Esophagus muscularis mucosa (tissue), 4 donors: ENCODE data around the gene NISCH. TPM values are rescaled to one million over a fixed set of nuclear protein-coding genes. Genes with fewer than 3 reads are reported as not detected.

Experiments used
- DNase-seq: peaks from one replicate; pipeline ENCODE4 v3.0.0-alpha.2; 2017; ENCODE audit errors: extremely low spot score
- H3K27ac ChIP-seq, 4 donors: fragments of 200-600 bp; sonication (generic); replicated peaks in 1 of 4; 1 replicate in 3 of 4; 2 replicates in 1 of 4; pipeline ENCODE4 v1.5.1; 2016 to 2019; ENCODE audit warnings: mild to moderate bottlenecking in 1 of 4
- H3K27me3 ChIP-seq, 4 donors: fragments of 200-600 bp; sonication (generic); one replicate each; pipeline versions ENCODE4 v1.5.1 to v1.6.0; 2016 to 2019
- H3K36me3 ChIP-seq, 4 donors: fragments of 200-600 bp; sonication (generic); one replicate each; pipeline ENCODE4 v1.5.1; 2016 to 2019
- H3K4me1 ChIP-seq, 4 donors: fragments of 200-600 bp; sonication (generic); one replicate each; pipeline ENCODE4 v1.5.1; 2016 to 2019
- H3K4me3 ChIP-seq, 4 donors: fragments of 200-600 bp; sonication (generic); 1 replicate in 2 of 4; 2 replicates in 2 of 4; pipeline ENCODE4 v1.5.1; 2016 to 2019; ENCODE audit warnings: mild to moderate bottlenecking in 4 of 4, moderate library complexity in 1 of 4
- H3K9me3 ChIP-seq, 4 donors: fragments of 200-600 bp; sonication (generic); 1 replicate in 3 of 4; 2 replicates in 1 of 4; pipeline ENCODE4 v1.5.1; 2016 to 2019
- EP300 ChIP-seq: sonication (generic); formaldehyde crosslinking; IDR thresholded peaks from one replicate; pipeline ENCODE4 v1.6.1; 2017; ENCODE audit warnings: antibody characterized with exemption
- POLR2A ChIP-seq: fragments of 450-650 bp; IDR thresholded peaks from one replicate; pipeline ENCODE4 v1.6.1; 2017; ENCODE audit warnings: antibody characterized with exemption, moderate library complexity, mild to moderate bottlenecking, low read depth
- POLR2AphosphoS5 ChIP-seq, 2 donors: sonication (generic); formaldehyde crosslinking; IDR thresholded peaks; one replicate each; pipeline ENCODE4 v1.6.1; 2017; ENCODE audit warnings: antibody characterized with exemption in 2 of 2
- WGBS: methylation state at CpG from one replicate; pipeline ENCODE4 v1.1.5; 2018; 5-methylcytosine and 5-hydroxymethylcytosine counted together
- intact Hi-C: fragments of 100-400 bp; cut with DNase I; formaldehyde crosslinking; loops from one replicate; pipeline ENCODE4 v1.15.1; 2023
- total RNA-seq, 4 donors: library from RNA; depleted of rRNA; stranded (reverse); fragments of >200 nt; gene quantifications; one replicate each; pipeline versions ENCODE4 v1.1.0 to v1.2.1, GENCODE V29; 2016
- TF ChIP-seq, protein P1 (sequence below), 3 experiments: fragments of 200-600 bp in 2 of 3; fragments of 450-650 bp in 1 of 3; sonication (generic) in 2 of 3; IDR thresholded peaks; one replicate each; pipeline ENCODE4 v1.5.1; 2017 to 2019; ENCODE audit warnings: antibody characterized with exemption in 3 of 3, mild to moderate bottlenecking in 2 of 3, moderate library complexity in 1 of 3

NISCH gene
- total RNA-seq, 4 donors from 2014 or later, result 71.9 to 110 (median 88.0) TPM

DNA sequence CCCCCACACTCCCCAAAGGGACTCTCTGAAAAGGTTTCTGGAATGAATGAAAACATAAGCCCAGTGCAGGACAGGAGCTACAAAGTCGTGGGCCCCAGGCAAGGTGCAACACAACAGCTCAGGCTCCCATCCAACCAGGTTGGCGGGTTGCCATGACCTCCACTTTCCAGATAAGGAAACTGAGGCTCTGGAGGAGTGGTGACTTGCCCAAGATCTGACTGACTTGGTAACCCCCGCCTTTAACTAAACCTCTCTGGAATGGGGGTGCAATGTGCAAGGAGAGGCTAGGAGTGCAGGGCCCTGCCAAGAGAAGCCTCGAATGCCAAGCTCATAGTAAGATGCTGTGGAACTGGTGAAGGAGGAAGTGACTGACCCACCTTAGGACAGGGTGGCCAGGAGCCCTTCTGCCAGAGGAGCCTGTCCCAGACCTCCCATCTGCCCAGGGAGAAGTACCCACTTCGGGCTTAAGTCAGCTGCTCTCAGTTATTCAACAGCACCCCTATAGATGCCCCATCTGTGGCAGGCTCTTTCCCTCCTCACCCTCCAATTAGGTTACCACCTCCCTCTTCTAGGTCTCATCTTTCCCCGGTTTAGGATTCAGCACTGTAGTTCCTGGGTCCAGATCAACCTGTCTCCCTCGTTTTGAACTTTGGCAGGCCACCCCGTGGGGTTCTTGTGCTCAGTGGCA is 1.0 kb upstream of the NISCH start:
- 60% methylated on average over 7 of the region's 8 CpGs for WGBS
- DNase-seq, result no peak
- Histone ChIP-seq H3K4me1 (peaks cover 31 to 56% (median 43%) of the 10 kb centered on the region in 4 donors), H3K4me3 (peak overlapping the region; percentile 79 to 96 (median 94)), H3K27me3 (no peaks in the 10 kb centered on the region), H3K9me3 (no peaks in the 10 kb centered on the region), H3K36me3 (peaks cover 11 to 42% (median 23%) of the 10 kb centered on the region in 4 donors), H3K27ac (peak overlapping the region; percentile 93 to 95 (median 94))
- intact Hi-C loops, result no loop called here
- TF ChIP-seq EP300, result no peak
- TF ChIP-seq, protein P1, sequence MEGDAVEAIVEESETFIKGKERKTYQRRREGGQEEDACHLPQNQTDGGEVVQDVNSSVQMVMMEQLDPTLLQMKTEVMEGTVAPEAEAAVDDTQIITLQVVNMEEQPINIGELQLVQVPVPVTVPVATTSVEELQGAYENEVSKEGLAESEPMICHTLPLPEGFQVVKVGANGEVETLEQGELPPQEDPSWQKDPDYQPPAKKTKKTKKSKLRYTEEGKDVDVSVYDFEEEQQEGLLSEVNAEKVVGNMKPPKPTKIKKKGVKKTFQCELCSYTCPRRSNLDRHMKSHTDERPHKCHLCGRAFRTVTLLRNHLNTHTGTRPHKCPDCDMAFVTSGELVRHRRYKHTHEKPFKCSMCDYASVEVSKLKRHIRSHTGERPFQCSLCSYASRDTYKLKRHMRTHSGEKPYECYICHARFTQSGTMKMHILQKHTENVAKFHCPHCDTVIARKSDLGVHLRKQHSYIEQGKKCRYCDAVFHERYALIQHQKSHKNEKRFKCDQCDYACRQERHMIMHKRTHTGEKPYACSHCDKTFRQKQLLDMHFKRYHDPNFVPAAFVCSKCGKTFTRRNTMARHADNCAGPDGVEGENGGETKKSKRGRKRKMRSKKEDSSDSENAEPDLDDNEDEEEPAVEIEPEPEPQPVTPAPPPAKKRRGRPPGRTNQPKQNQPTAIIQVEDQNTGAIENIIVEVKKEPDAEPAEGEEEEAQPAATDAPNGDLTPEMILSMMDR (IDR thresholded peaks at IDR 0.05), result no peak
- no peak for TF ChIP-seq POLR2A
- no peak for TF ChIP-seq POLR2AphosphoS5 (IDR thresholded peaks at IDR 0.05)

DNA sequence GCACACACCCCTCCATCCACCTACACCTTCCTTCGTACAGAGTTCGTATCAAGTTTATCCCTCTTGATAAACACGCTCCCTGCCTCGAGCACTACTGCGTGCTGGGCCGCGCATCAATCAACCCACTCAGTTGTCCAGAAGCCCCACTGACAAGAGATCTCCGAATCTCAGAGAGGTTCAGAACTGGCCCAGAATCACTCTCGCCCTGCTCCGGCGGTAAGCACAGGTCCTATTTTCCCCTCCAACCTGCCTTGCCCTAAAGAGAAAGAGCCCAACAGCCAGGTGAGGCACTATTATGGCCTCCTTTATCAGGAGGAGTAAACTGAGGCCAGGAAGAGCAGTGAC is 494 bp upstream of the NISCH start:
- no peak for DNase-seq
- Histone ChIP-seq H3K4me3 (peak overlapping the region; percentile 79 to 96 (median 94)), H3K36me3 (peaks cover 12 to 46% (median 27%) of the 10 kb centered on the region in 4 donors), H3K4me1 (peaks cover 29 to 52% (median 39%) of the 10 kb centered on the region in 4 donors), H3K9me3 (no peaks in the 10 kb centered on the region), H3K27ac (peak overlapping the region; percentile 93 to 95 (median 94)), H3K27me3 (no peaks in the 10 kb centered on the region)
- TF ChIP-seq EP300 (no peak), POLR2A (no peak), POLR2AphosphoS5 (IDR thresholded peaks at IDR 0.05) (no peak)
- TF ChIP-seq, protein P1 (IDR thresholded peaks at IDR 0.05), result no peak
- WGBS, result 18% methylated on average over 8 of the region's 11 CpGs
- intact Hi-C loops, result no loop called here

DNA sequence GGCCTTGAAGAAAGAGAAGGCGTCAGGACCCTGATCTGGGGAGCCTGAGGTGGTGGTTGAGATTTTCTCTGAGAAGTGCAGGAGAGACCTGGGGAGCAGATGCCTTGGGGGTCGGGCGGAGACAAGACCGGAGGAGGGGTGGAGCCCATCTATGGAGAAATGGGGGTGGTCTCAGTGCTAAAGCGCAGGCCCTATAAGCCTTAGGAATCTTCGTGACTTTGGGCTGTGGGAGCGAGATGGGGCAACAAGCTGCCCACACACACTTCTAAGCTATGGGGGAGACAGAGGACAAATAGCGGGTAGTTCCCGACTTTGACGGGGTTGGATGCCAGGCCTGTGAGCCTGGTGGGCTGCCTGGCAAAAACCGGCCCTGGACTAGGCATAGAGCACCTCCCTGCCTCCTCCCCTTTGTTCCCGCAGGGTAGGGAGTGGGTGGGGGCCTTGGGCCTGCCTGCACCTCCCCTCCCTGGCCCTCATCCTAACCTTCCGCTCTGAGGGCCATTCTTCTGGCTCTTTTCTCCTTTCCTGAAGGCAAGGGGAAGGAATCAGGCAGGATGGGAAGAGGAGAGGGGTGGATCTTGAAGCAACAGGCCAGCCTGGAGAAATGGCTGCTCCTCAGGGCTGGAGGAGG is 880 bp downstream of the NISCH start:
- Histone ChIP-seq H3K27me3 (no peaks in the 10 kb centered on the region), H3K4me3 (peak overlapping the region; percentile 79 to 96 (median 94)), H3K27ac (peak overlapping the region; percentile 93 to 95 (median 94)), H3K4me1 (peaks cover 23 to 50% (median 34%) of the 10 kb centered on the region in 4 donors), H3K9me3 (no peaks in the 10 kb centered on the region), H3K36me3 (peaks cover 25 to 46% (median 40%) of the 10 kb centered on the region in 4 donors)
- DNase-seq, result no peak
- TF ChIP-seq POLR2AphosphoS5 (IDR thresholded peaks at IDR 0.05) (peak in 1 of 2 donors; percentile 43), POLR2A (no peak)
- intact Hi-C loops, result no loop called here
- 8% methylated on average over 13 of the region's 13 CpGs for WGBS

DNA sequence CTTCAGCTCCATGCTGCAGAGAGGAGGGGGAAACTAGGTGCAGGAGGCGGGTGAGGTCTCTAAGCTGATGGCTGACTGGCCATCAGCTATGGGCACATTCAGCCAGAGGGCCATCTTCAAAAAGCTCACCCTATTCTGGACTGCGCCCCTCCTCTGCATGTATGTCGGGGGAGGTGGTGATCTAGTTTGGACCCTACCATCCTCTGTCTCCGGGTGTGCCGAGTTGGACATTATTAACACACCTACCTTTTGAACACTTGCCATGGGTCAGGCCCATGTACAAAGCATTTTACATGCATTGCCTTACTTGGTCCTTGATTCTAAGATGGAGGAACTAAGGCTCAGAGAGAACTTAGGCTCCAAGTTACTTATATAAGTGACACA is 1.4 kb downstream of the NISCH start:
- DNase-seq, result no peak
- TF ChIP-seq EP300 (no peak), POLR2A (no peak), POLR2AphosphoS5 (IDR thresholded peaks at IDR 0.05) (no peak)
- TF ChIP-seq, protein P1 (IDR thresholded peaks at IDR 0.05), result no peak
- Histone ChIP-seq H3K9me3 (no peaks in the 10 kb centered on the region), H3K36me3 (peaks cover 25 to 46% (median 40%) of the 10 kb centered on the region in 4 donors), H3K27me3 (no peaks in the 10 kb centered on the region), H3K4me3 (peak overlapping the region; percentile 79 to 96 (median 94)), H3K4me1 (peaks cover 23 to 55% (median 38%) of the 10 kb centered on the region in 4 donors), H3K27ac (peak overlapping the region; percentile 93 to 95 (median 94))
- intact Hi-C loops, result no loop called here
- 55% methylated on average over 4 of the region's 5 CpGs for WGBS

DNA sequence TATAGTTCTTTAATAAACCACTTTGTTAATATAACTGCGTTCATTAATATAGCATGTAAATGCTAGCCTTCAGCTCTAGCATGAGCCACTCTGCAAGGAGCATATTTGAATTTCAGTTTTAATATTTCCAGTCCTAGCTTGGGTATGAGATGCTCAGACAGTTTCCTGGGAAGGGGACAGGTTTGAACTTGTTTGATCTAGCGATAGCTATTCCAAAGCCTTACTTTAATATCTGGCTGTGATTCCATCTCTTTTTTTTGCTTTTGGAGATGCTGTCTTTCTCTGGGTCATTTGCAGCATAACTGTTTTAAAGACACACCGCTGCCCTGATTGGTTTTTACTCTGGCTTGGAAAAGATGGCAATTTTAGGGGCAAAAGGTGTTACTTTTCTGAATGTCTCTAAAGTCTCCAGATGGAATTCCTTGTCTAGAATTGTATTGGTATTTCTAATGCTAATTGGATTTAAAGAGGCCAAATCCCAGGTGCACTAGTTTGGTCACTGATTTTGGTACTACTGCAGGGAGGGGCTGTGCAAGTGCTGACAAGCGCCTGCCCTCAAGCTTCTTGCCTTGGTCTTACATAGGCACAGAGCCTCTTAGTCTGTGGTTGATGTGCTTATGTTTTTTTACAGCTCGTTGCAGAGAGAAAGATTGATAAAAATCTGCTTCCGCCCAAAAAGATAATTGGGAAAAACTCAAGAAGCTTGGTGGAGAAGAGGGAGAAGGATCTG is 2.8 kb downstream of the NISCH start:
- H3K36me3 ChIP-seq, result peaks cover 25 to 60% (median 39%) of the 10 kb centered on the region in 4 donors
- H3K4me1 ChIP-seq, result peaks cover 23 to 63% (median 49%) of the 10 kb centered on the region in 4 donors
- no peaks in the 10 kb centered on the region for H3K27me3 ChIP-seq
- TF ChIP-seq POLR2AphosphoS5 (IDR thresholded peaks at IDR 0.05) (no peak), POLR2A (no peak), EP300 (no peak)
- TF ChIP-seq, protein P1 (IDR thresholded peaks at IDR 0.05), result no peak
- no peak overlapping the region for H3K4me3 ChIP-seq
- DNase-seq, result no peak
- intact Hi-C loops, result no loop called here
- peak overlapping the region in 1 of 4 donors; percentile 95 for H3K27ac ChIP-seq
- no peaks in the 10 kb centered on the region for H3K9me3 ChIP-seq
- WGBS, result 78% methylated on average over 6 of the region's 6 CpGs
